ENCODE data around the gene PLEKHD1.

DNA sequence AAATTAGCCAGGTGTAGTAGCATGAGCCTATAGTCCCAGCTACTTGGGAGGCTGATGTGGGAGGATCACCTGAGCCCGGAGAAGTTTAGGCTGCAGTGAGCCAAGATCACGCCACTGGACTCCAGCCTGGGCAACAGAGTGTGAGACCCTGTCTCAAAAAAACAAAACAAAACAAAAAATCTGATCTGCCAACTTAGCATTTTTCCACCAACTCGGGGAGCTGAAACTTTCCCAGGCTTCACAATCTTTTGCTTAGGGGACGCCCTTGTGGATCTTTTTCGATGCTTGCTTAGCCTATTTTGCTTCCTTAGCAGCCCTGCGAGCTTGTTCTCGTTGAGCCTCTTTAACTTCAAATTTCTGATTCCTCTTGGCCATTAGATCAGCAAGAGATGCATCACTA is 76.3 kb downstream of the PLEKHD1 start:
- TF ChIP-seq POLR2A (IDR thresholded peaks at IDR 0.05) (no peak), CTCF (IDR thresholded peaks at IDR 0.05) (no peak), EP300 (IDR thresholded peaks at IDR 0.05) (no peak), POLR2AphosphoS5 (IDR thresholded peaks at IDR 0.05) (no peak)

Data from upper lobe of left lung (tissue), 4 donors.